Spleen (tissue), 7 donors: ENCODE data around the gene RARG.

Experiments
- CTCF ChIP-seq, 11 experiments: fragments of 200-600 bp in 7 of 11; fragments of 450-650 bp in 4 of 11; sonication (generic) in 4 of 11; IDR thresholded peaks in 8 of 11; conservative IDR thresholded peaks in 3 of 11; 1 replicate in 7 of 11; 2 replicates in 4 of 11; pipeline versions ENCODE4 v1.4.0 to v1.8.0; 2016 to 2021; ENCODE audit warnings: antibody characterized with exemption in 11 of 11, inconsistent platforms in 4 of 11, mild to moderate bottlenecking in 1 of 11
- POLR2A ChIP-seq, 3 donors: fragments of 450-650 bp; IDR thresholded peaks; one replicate each; pipeline ENCODE4 v1.5.1; 2017; ENCODE audit warnings: antibody characterized with exemption in 3 of 3, mild to moderate bottlenecking in 1 of 3
- donor health status: DM: no; HTN: no; CAD: no; lungs with moderate emphysema.
- donor health status: DM: no; HTN: no; CAD: no.
- donor health status: DM: no; HTN: no; CAD: no.

GRCh38 chr12:53265783-53266182 lies 33.8 kb upstream of the RARG start:
- TF ChIP-seq POLR2A (IDR thresholded peaks at IDR 0.05) (no peak), CTCF (IDR thresholded peaks at IDR 0.05 in 8 of 11, conservative IDR thresholded peaks at IDR 0.05 in 3 of 11) (no peak)
